ENCODE data around the gene SLC22A12.

SLC22A12 gene

DNA sequence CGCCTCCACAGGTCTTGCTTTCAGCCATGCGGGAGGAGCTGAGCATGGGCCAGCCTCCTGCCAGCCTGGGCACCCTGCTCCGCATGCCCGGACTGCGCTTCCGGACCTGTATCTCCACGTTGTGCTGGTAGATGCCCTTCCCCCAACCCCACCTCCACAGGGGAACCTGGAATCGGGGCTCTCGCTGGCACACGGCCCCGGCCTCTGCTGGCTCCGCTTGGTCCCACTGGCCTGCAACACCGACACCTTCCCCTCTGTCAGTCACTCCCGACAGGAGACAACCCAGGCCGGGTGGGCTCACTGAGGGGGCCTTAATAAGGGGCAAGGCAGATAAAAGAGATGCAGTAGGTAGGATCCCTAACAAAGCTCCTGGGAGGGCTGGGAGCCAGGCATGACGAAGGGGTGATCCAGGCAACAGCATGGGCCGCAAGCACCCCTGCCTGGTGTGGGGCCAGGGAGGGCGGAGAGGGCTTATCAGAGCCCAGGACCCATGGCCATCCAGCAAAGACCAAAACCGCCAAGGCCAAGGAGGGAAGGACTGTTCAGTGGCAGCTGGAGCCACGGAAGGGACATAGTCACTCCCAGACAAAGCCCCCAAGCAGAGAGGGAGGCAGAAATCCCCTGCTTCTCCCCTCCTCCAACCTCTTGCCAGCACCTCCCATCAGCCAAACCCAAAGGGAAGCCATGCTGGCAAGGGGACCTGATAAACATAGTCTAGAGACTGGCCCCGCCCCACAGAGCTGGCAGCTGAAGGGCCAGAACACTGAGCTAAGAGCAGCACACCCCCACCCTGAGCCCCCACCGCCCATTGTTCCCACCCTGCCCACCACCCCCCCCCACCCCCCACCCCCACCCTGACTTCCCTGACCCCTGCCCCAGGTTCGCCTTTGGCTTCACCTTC, 8.0 kb downstream of the SLC22A12 start:
- Histone ChIP-seq H4K20me1 (ENCODE audit: insufficient read depth, low read length) (no peaks in the 10 kb centered on the region), H3K9me3 (replicated peaks; ENCODE audit: insufficient read depth, low read length) (no peaks in the 10 kb centered on the region), H3K27me3 (replicated peaks; ENCODE audit: insufficient read depth, low read length) (peaks cover 73% of the 10 kb centered on the region), H3K4me3 (ENCODE audit: low read length) (no peak overlapping the region), H3K4me2 (ENCODE audit: low read depth, low read length) (no peak overlapping the region), H3K9ac (ENCODE audit: low read length) (no peak overlapping the region), H3K9me2 (replicated peaks; ENCODE audit: insufficient read depth, low read length) (no peaks in the 10 kb centered on the region), H3K4me1 (ENCODE audit: low read length) (no peaks in the 10 kb centered on the region), H3K36me3 (replicated peaks; ENCODE audit: insufficient read depth, low read length) (no peaks in the 10 kb centered on the region), H3F3A (ENCODE audit: insufficient read depth, low read length) (no peaks in the 10 kb centered on the region), H2AFZ (ENCODE audit: low read length) (no peak overlapping the region), H3K79me2 (ENCODE audit: low read length) (no peaks in the 10 kb centered on the region), H3K27ac (ENCODE audit: low read length) (no peak overlapping the region)
- no peak for DNase-seq
- TF ChIP-seq EZH2phosphoT487 (IDR thresholded peaks at IDR 0.05; ENCODE audit: low read length): no peak
- TF ChIP-seq CTCF (IDR thresholded peaks at IDR 0.05; ENCODE audit: low read length): no peak
- no peak for TF ChIP-seq EZH2 (optimal IDR thresholded peaks at IDR 0.05; ENCODE audit: low read depth, low read length)

DNA sequence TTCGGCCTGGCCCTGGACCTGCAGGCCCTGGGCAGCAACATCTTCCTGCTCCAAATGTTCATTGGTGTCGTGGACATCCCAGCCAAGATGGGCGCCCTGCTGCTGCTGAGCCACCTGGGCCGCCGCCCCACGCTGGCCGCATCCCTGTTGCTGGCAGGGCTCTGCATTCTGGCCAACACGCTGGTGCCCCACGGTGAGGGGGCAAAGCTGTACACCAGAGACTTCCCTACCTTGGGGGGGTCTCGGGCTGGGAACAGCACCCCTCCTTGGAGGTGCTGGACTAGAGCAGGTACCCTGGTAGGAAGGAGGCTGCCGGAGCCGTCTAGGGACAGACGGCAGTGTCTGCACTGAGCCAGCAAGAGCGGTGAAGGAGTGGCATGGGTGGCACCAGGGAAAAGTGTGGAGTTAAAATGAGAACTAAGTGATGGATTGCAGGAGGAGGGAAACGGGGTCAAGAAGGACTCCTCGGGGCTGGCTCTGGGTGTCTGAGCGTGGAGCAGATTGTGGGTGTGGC, 8.7 kb downstream of the SLC22A12 start:
- Histone ChIP-seq H3K4me2 (ENCODE audit: low read depth, low read length) (no peak overlapping the region), H3K27ac (ENCODE audit: low read length) (no peak overlapping the region), H3K36me3 (replicated peaks; ENCODE audit: insufficient read depth, low read length) (no peaks in the 10 kb centered on the region), H3K79me2 (ENCODE audit: low read length) (no peaks in the 10 kb centered on the region), H3K9ac (ENCODE audit: low read length) (no peak overlapping the region), H3F3A (ENCODE audit: insufficient read depth, low read length) (no peaks in the 10 kb centered on the region), H3K9me3 (replicated peaks; ENCODE audit: insufficient read depth, low read length) (no peaks in the 10 kb centered on the region), H4K20me1 (ENCODE audit: insufficient read depth, low read length) (no peaks in the 10 kb centered on the region), H3K4me3 (ENCODE audit: low read length) (no peak overlapping the region), H3K4me1 (ENCODE audit: low read length) (no peaks in the 10 kb centered on the region), H3K9me2 (replicated peaks; ENCODE audit: insufficient read depth, low read length) (no peaks in the 10 kb centered on the region), H3K27me3 (replicated peaks; ENCODE audit: insufficient read depth, low read length) (peaks cover 76% of the 10 kb centered on the region), H2AFZ (ENCODE audit: low read length) (no peak overlapping the region)
- TF ChIP-seq EZH2 (optimal IDR thresholded peaks at IDR 0.05; ENCODE audit: low read depth, low read length): no peak
- no peak for TF ChIP-seq EZH2phosphoT487 (IDR thresholded peaks at IDR 0.05; ENCODE audit: low read length)
- TF ChIP-seq CTCF (IDR thresholded peaks at IDR 0.05; ENCODE audit: low read length): no peak
- no peak for DNase-seq

GRCh38 chr11:64600281-64600992, 9.4 kb downstream of the SLC22A12 start:
- H3K79me2 ChIP-seq (ENCODE audit: low read length): no peaks in the 10 kb centered on the region
- H3K36me3 ChIP-seq (replicated peaks; ENCODE audit: insufficient read depth, low read length): no peaks in the 10 kb centered on the region
- H3K9me2 ChIP-seq (replicated peaks; ENCODE audit: insufficient read depth, low read length): no peaks in the 10 kb centered on the region
- H3K4me1 ChIP-seq (ENCODE audit: low read length): no peaks in the 10 kb centered on the region
- H3K9me3 ChIP-seq (replicated peaks; ENCODE audit: insufficient read depth, low read length): no peaks in the 10 kb centered on the region
- TF ChIP-seq EZH2phosphoT487 (IDR thresholded peaks at IDR 0.05; ENCODE audit: low read length) (no peak), CTCF (IDR thresholded peaks at IDR 0.05; ENCODE audit: low read length) (no peak), EZH2 (optimal IDR thresholded peaks at IDR 0.05; ENCODE audit: low read depth, low read length) (no peak)
- peaks cover 83% of the 10 kb centered on the region for H3K27me3 ChIP-seq (replicated peaks; ENCODE audit: insufficient read depth, low read length)
- H3K9ac ChIP-seq (ENCODE audit: low read length): no peak overlapping the region
- DNase-seq: no peak
- H4K20me1 ChIP-seq (ENCODE audit: insufficient read depth, low read length): no peaks in the 10 kb centered on the region
- H2AFZ ChIP-seq (ENCODE audit: low read length): no peak overlapping the region
- H3K27ac ChIP-seq (ENCODE audit: low read length): no peak overlapping the region
- no peaks in the 10 kb centered on the region for H3F3A ChIP-seq (ENCODE audit: insufficient read depth, low read length)
- no peak overlapping the region for H3K4me2 ChIP-seq (ENCODE audit: low read depth, low read length)
- H3K4me3 ChIP-seq (ENCODE audit: low read length): no peak overlapping the region

Measured in MM.1S (cell line).